ENCODE results near the gene NOTUM.

The NOTUM gene

DNA sequence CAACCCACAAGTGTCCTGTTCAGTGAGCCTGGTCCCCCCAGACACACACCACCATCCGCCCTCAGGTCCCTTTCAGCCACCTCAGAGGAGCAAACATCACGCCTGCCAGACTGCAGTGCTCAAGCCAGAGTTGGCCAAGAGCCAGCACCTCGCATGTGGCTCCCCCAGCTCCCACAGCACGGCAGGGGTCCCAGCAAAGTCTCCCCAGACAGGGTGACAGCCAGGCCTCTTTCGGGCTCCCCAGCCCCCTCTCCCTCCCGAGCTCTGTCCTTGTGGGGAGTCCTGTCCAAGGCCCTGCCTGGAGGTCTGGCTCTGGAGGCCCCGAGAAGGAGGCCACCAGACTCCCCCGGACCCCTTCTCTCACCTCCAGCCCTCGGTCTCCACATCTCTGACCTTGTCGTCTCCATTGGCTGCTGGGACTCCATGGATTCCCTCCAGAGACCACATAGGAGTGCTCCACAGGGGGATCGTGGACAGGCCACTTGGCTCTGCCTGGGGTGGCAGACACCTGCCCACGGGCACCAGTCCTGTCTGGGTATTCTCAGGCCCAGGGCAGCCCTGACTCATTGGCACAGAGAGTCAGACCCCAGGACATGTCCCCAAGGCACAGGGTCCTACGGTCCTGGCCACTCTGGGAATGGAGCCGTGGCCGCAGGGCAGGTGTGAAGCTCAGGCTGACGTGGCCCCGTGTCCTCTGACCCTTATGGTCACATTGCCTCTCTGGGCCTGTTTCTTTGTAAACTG, 12.2 kb downstream of the NOTUM start:
- 0 out of 2 replicates have a peak, but pooled peaks have one; percentile 6 for TF ChIP-seq NFIC (IDR thresholded peaks at IDR 0.05)
- no peak for TF ChIP-seq RAD21 (IDR thresholded peaks at IDR 0.05; ENCODE audit: low read depth)
- TF ChIP-seq, protein P1, sequence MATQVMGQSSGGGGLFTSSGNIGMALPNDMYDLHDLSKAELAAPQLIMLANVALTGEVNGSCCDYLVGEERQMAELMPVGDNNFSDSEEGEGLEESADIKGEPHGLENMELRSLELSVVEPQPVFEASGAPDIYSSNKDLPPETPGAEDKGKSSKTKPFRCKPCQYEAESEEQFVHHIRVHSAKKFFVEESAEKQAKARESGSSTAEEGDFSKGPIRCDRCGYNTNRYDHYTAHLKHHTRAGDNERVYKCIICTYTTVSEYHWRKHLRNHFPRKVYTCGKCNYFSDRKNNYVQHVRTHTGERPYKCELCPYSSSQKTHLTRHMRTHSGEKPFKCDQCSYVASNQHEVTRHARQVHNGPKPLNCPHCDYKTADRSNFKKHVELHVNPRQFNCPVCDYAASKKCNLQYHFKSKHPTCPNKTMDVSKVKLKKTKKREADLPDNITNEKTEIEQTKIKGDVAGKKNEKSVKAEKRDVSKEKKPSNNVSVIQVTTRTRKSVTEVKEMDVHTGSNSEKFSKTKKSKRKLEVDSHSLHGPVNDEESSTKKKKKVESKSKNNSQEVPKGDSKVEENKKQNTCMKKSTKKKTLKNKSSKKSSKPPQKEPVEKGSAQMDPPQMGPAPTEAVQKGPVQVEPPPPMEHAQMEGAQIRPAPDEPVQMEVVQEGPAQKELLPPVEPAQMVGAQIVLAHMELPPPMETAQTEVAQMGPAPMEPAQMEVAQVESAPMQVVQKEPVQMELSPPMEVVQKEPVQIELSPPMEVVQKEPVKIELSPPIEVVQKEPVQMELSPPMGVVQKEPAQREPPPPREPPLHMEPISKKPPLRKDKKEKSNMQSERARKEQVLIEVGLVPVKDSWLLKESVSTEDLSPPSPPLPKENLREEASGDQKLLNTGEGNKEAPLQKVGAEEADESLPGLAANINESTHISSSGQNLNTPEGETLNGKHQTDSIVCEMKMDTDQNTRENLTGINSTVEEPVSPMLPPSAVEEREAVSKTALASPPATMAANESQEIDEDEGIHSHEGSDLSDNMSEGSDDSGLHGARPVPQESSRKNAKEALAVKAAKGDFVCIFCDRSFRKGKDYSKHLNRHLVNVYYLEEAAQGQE (IDR thresholded peaks at IDR 0.05; ENCODE audit: low read depth) = no peak
- no peak for TF ChIP-seq YY1 (IDR thresholded peaks at IDR 0.05; ENCODE audit: low read depth)

DNA sequence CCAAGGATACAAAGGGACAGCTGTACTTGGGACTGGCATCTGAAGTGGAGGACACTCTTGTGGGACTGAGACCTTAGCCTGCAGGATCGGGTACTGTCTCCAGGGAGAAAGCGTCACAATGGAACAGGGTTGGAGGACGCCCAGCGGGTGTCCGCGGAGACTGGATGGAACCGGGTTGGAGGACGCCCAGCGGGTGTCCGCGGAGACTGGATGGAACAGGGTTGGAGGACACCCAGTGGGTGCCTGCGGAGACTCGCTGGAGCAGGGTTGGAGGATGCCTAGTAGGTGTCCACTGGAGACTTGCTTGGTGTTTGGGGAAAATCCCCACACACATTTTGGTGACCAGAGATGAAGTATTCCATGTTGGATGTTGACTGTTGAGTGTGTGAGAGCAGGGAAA, 13.8 kb downstream of the NOTUM start, which contains the start of gene MYADML2:
MYADML2 (minus strand) TSS at position 45 of the 400 bp plus-strand sequence. CDS start 5,492 bp downstream, outside the sequence.
- TF ChIP-seq, protein P1 (IDR thresholded peaks at IDR 0.05; ENCODE audit: low read depth) = no peak
- TF ChIP-seq TAF1 (IDR thresholded peaks at IDR 0.05; ENCODE audit: low read depth) (no peak), FOXM1 (IDR thresholded peaks at IDR 0.05; ENCODE audit: borderline replicate concordance, low read depth) (no peak)
- TF ChIP-seq, protein P2, sequence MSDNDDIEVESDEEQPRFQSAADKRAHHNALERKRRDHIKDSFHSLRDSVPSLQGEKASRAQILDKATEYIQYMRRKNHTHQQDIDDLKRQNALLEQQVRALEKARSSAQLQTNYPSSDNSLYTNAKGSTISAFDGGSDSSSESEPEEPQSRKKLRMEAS (IDR thresholded peaks at IDR 0.05) = no peak

DNA sequence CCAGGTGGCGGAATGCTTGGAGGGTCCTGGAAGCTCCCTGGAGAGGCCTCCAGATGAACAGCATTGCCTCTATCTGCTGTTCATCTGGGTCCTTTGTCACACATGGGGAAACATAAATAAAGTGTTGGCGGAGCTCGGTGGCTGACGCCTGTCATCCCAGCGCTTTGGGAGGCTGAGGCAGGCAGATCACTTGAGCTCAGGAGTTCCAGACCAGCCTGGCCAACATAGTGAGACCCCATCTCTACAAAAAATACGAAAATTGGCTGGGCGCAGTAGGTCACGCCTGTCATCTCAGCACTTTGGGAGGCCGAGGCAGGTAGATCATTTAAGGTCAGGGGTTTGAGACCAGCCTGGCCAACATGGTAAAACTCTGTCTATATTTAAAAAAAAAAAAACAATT, 16.1 kb downstream of the NOTUM start:
- TF ChIP-seq EGR1 (IDR thresholded peaks at IDR 0.05) (no peak), RAD21 (IDR thresholded peaks at IDR 0.05; ENCODE audit: low read depth) (no peak), EP300 (IDR thresholded peaks at IDR 0.05; ENCODE audit: borderline replicate concordance) (no peak), ZBTB7A (IDR thresholded peaks at IDR 0.05; ENCODE audit: low read depth) (no peak), YY1 (IDR thresholded peaks at IDR 0.05; ENCODE audit: low read depth) (no peak), TEAD4 (IDR thresholded peaks at IDR 0.05) (no peak), CEBPB (IDR thresholded peaks at IDR 0.05) (no peak), CREB1 (IDR thresholded peaks at IDR 0.05; ENCODE audit: low read depth) (no peak), NFIC (IDR thresholded peaks at IDR 0.05) (no peak), FOXM1 (IDR thresholded peaks at IDR 0.05; ENCODE audit: borderline replicate concordance, low read depth) (no peak), TAF1 (IDR thresholded peaks at IDR 0.05; ENCODE audit: low read depth) (no peak), TCF12 (IDR thresholded peaks at IDR 0.05; ENCODE audit: low read depth) (no peak)
- TF ChIP-seq, protein P2 (IDR thresholded peaks at IDR 0.05) = no peak
- TF ChIP-seq, protein P1 (IDR thresholded peaks at IDR 0.05; ENCODE audit: low read depth) = no peak
- TF ChIP-seq, protein P3, sequence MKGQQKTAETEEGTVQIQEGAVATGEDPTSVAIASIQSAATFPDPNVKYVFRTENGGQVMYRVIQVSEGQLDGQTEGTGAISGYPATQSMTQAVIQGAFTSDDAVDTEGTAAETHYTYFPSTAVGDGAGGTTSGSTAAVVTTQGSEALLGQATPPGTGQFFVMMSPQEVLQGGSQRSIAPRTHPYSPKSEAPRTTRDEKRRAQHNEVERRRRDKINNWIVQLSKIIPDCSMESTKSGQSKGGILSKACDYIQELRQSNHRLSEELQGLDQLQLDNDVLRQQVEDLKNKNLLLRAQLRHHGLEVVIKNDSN (IDR thresholded peaks at IDR 0.05) = no peak

DNA sequence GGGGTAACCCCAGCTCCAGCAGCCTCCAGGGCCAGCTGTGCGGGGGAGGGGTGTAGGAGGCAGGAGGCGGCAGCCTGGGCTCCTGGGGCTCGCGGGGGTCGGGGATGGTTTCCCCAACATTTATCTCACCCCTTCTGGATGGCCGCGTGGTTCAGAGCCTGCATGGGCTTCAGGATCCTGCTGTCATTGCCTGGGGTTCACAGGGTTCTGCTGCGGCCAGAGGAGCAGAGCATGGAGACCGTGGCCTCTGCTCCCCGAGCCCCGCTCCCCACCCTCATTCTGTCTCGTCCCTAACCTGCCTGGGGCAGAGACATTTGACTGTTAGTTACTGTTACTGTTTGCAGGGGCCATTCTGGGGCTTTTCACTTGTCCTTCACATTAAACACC, 18.8 kb downstream of the NOTUM start:
- no peak for TF ChIP-seq RAD21 (IDR thresholded peaks at IDR 0.05; ENCODE audit: low read depth)
- TF ChIP-seq NFIC (IDR thresholded peaks at IDR 0.05) = no peak
- TF ChIP-seq EP300 (IDR thresholded peaks at IDR 0.05; ENCODE audit: borderline replicate concordance) = no peak
- TF ChIP-seq, protein P1 (IDR thresholded peaks at IDR 0.05; ENCODE audit: low read depth) = no peak
- no peak for TF ChIP-seq CREB1 (IDR thresholded peaks at IDR 0.05; ENCODE audit: low read depth)
- TF ChIP-seq EGR1 (IDR thresholded peaks at IDR 0.05) = no peak
- TF ChIP-seq, protein P3 (IDR thresholded peaks at IDR 0.05) = no peak
- TF ChIP-seq, protein P2 (IDR thresholded peaks at IDR 0.05) = no peak
- TF ChIP-seq FOXM1 (IDR thresholded peaks at IDR 0.05; ENCODE audit: borderline replicate concordance, low read depth) = no peak
- TF ChIP-seq CEBPB (IDR thresholded peaks at IDR 0.05) = no peak
- TF ChIP-seq ZBTB7A (IDR thresholded peaks at IDR 0.05; ENCODE audit: low read depth) = no peak
- TF ChIP-seq TCF12 (IDR thresholded peaks at IDR 0.05; ENCODE audit: low read depth) = no peak
- no peak for TF ChIP-seq TAF1 (IDR thresholded peaks at IDR 0.05; ENCODE audit: low read depth)
- TF ChIP-seq YY1 (IDR thresholded peaks at IDR 0.05; ENCODE audit: low read depth) = no peak
- no peak for TF ChIP-seq TEAD4 (IDR thresholded peaks at IDR 0.05)
